Measurements from ENCODE around the gene ELOB. TPM values are rescaled to one million over a fixed set of nuclear protein-coding genes. Genes with fewer than 3 reads are reported as not detected.

ELOB gene
- total and polyA plus RNA-seq, 2 of the 13 experiments (the other 11 are each of a cell fraction or from before 2014, with no cell fraction given) = 208 to 225 TPM

GRCh38 chr16:2777231-2777902, at the start of gene ELOB (continued):
- TF ChIP-seq RFX3 (CRISPR knock-in tag; IDR thresholded peaks at IDR 0.05) (no peak), MXI1 (IDR thresholded peaks at IDR 0.05; ENCODE audit: borderline replicate concordance, low read depth, low read length) (peak; percentile 23; the same call in 1 of the 3 replicates), ATF5 (CRISPR knock-in tag; IDR thresholded peaks at IDR 0.05; ENCODE audit: low read depth) (no peak), MYC (CRISPR knock-in tag; IDR thresholded peaks at IDR 0.05; ENCODE audit: borderline replicate concordance) (peak; percentile 79), HOXA3 (CRISPR knock-in tag; IDR thresholded peaks at IDR 0.05) (peak; percentile 99), HOXA9 (CRISPR knock-in tag; IDR thresholded peaks at IDR 0.05; ENCODE audit: borderline replicate concordance) (no peak), POLR2G (IDR thresholded peaks at IDR 0.05; ENCODE audit: low read depth, low read length) (peak; percentile 66; the same call in 1 of the 2 replicates), RCOR2 (CRISPR knock-in tag; IDR thresholded peaks at IDR 0.05) (no peak), ZNF430 (CRISPR knock-in tag; IDR thresholded peaks at IDR 0.05) (peak; percentile 73), FOXK2 (IDR thresholded peaks at IDR 0.05) (no peak), CEBPB (IDR thresholded peaks at IDR 0.05; ENCODE audit: borderline replicate concordance, low read depth, low read length) (no peak), ZC3H4 (CRISPR knock-in tag; IDR thresholded peaks at IDR 0.05; ENCODE audit: borderline replicate concordance) (no peak), ZNF292 (CRISPR knock-in tag; IDR thresholded peaks at IDR 0.05; ENCODE audit: borderline replicate concordance, low read depth) (no peak), NCOR1 (IDR thresholded peaks at IDR 0.05; ENCODE audit: borderline replicate concordance, low read length) (no peak), SETDB1 (CRISPR knock-in tag; IDR thresholded peaks at IDR 0.05; ENCODE audit: borderline replicate concordance) (no peak), BHLHE40 (IDR thresholded peaks at IDR 0.05; ENCODE audit: low read length) (no peak), WIZ (CRISPR knock-in tag; IDR thresholded peaks at IDR 0.05) (no peak), PLRG1 (conservative IDR thresholded peaks at IDR 0.05) (no peak), ZNF276 (CRISPR knock-in tag; IDR thresholded peaks at IDR 0.05; ENCODE audit: low read depth) (no peak), KIAA2018 (CRISPR knock-in tag; IDR thresholded peaks at IDR 0.05; ENCODE audit: borderline replicate concordance) (no peak), ZNF724P (CRISPR knock-in tag; IDR thresholded peaks at IDR 0.05; ENCODE audit: borderline replicate concordance) (no peak)

All from HepG2 (cell line).